Ectodermal cell (in vitro differentiated cells): ENCODE measurements around the gene NEB.

Source experiments
- H3K27ac ChIP-seq: 2 replicates; pipeline ENCODE4 v1.7.0; 2013; ENCODE audit warnings: mild to moderate bottlenecking, low read depth, low read length; ENCODE audit not compliant: insufficient read depth, poor library complexity, severe bottlenecking
- H3K27me3 ChIP-seq: 2 replicates; pipeline ENCODE4 v1.7.0; 2013; ENCODE audit warnings: mild to moderate bottlenecking, low read length; ENCODE audit not compliant: insufficient read depth, control insufficient read depth, poor library complexity, severe bottlenecking
- H3K36me3 ChIP-seq: one replicate; pipeline ENCODE4 v1.7.0; 2013; ENCODE audit warnings: low read length; ENCODE audit not compliant: control insufficient read depth, insufficient read depth
- H3K4me1 ChIP-seq: one replicate; pipeline ENCODE4 v1.7.0; 2013; ENCODE audit warnings: low read length; ENCODE audit not compliant: control insufficient read depth, insufficient read depth
- H3K4me3 ChIP-seq: 2 replicates; pipeline ENCODE4 v1.7.0; 2013; ENCODE audit warnings: low read depth, low read length, control low read depth; ENCODE audit not compliant: insufficient read depth
- H3K9me3 ChIP-seq: 2 replicates; pipeline ENCODE4 v1.7.0; 2013; ENCODE audit warnings: mild to moderate bottlenecking, low read length, moderate library complexity; ENCODE audit not compliant: control insufficient read depth
- WGBS, 2 experiments: methylation state at CpG; one replicate each; pipeline ENCODE4 v1.1.7; 2013; ENCODE audit warnings: missing lambda C conversion rate in 2 of 2; 5-methylcytosine and 5-hydroxymethylcytosine counted together

Gene NEB

GRCh38 chr2:151670846-151671597 is 63.3 kb downstream of the NEB start:
- Histone ChIP-seq H3K9me3 (no peaks in the 10 kb centered on the region), H3K4me1 (no peaks in the 10 kb centered on the region), H3K4me3 (no peak overlapping the region), H3K27ac (no peak overlapping the region), H3K36me3 (no peaks in the 10 kb centered on the region), H3K27me3 (no peaks in the 10 kb centered on the region)
- 92 to 94% methylated on average over 9 of the region's 9 CpGs for WGBS, 2 experiments

GRCh38 chr2:151670346-151670745 is 63.9 kb downstream of the NEB start:
- no peaks in the 10 kb centered on the region for H3K4me1 ChIP-seq
- H3K4me3 ChIP-seq: no peak overlapping the region
- H3K27me3 ChIP-seq: no peaks in the 10 kb centered on the region
- H3K36me3 ChIP-seq: no peaks in the 10 kb centered on the region
- H3K9me3 ChIP-seq: no peaks in the 10 kb centered on the region
- no peak overlapping the region for H3K27ac ChIP-seq
- 94% methylated on average over 7 of the region's 7 CpGs for WGBS, 2 experiments

- Histone ChIP-seq H3K4me3 (no peak overlapping the region), H3K27me3 (no peaks in the 10 kb centered on the region), H3K9me3 (no peaks in the 10 kb centered on the region), H3K36me3 (no peaks in the 10 kb centered on the region), H3K4me1 (no peaks in the 10 kb centered on the region), H3K27ac (no peak overlapping the region)
- WGBS, 2 experiments: 75 to 84% methylated on average over 6 of the region's 6 CpGs
Measured at GRCh38 chr2:151669585-151670081, 64.6 kb downstream of the NEB start.

- Histone ChIP-seq H3K36me3 (no peaks in the 10 kb centered on the region), H3K27me3 (no peaks in the 10 kb centered on the region), H3K4me1 (no peaks in the 10 kb centered on the region), H3K27ac (no peak overlapping the region), H3K9me3 (no peaks in the 10 kb centered on the region), H3K4me3 (no peak overlapping the region)
- 94 to 97% methylated on average over 5 of the region's 5 CpGs for WGBS, 2 experiments
Measured at GRCh38 chr2:151668737-151669136, 65.5 kb downstream of the NEB start.

GRCh38 chr2:151665959-151666358 is 68.3 kb downstream of the NEB start:
- Histone ChIP-seq H3K27me3 (no peaks in the 10 kb centered on the region), H3K36me3 (no peaks in the 10 kb centered on the region), H3K4me3 (no peak overlapping the region), H3K9me3 (no peaks in the 10 kb centered on the region), H3K4me1 (no peaks in the 10 kb centered on the region), H3K27ac (no peak overlapping the region)
- WGBS, 2 experiments: 89 to 94% methylated on average over 3 of the region's 3 CpGs

- Histone ChIP-seq H3K9me3 (no peaks in the 10 kb centered on the region), H3K36me3 (no peaks in the 10 kb centered on the region), H3K27me3 (no peaks in the 10 kb centered on the region), H3K27ac (no peak overlapping the region), H3K4me3 (no peak overlapping the region), H3K4me1 (no peaks in the 10 kb centered on the region)
- 92 to 100% methylated on average over 1 of the region's 1 CpG for WGBS, 2 experiments
Measured at GRCh38 chr2:151664520-151664919, 69.8 kb downstream of the NEB start.

GRCh38 chr2:151661625-151662024 is 72.7 kb downstream of the NEB start:
- Histone ChIP-seq H3K4me3 (no peak overlapping the region), H3K4me1 (no peaks in the 10 kb centered on the region), H3K36me3 (no peaks in the 10 kb centered on the region), H3K27me3 (no peaks in the 10 kb centered on the region), H3K27ac (no peak overlapping the region), H3K9me3 (no peaks in the 10 kb centered on the region)
- WGBS, 2 experiments: 78 to 94% methylated on average over 1 to 2 of the region's 2 CpGs

GRCh38 chr2:151658081-151658480 is 76.2 kb downstream of the NEB start:
- Histone ChIP-seq H3K36me3 (no peaks in the 10 kb centered on the region), H3K27ac (no peak overlapping the region), H3K9me3 (no peaks in the 10 kb centered on the region), H3K27me3 (no peaks in the 10 kb centered on the region), H3K4me1 (no peaks in the 10 kb centered on the region), H3K4me3 (no peak overlapping the region)
- 92 to 100% methylated on average over 1 of the region's 2 CpGs for WGBS, 2 experiments

GRCh38 chr2:151657667-151658076 is 76.6 kb downstream of the NEB start:
- H3K27ac ChIP-seq: no peak overlapping the region
- H3K9me3 ChIP-seq: no peaks in the 10 kb centered on the region
- no peaks in the 10 kb centered on the region for H3K36me3 ChIP-seq
- H3K27me3 ChIP-seq: no peaks in the 10 kb centered on the region
- H3K4me1 ChIP-seq: no peaks in the 10 kb centered on the region
- 93 to 94% methylated on average over 2 of the region's 2 CpGs for WGBS, 2 experiments
- no peak overlapping the region for H3K4me3 ChIP-seq

GRCh38 chr2:151655663-151656398 is 78.4 kb downstream of the NEB start:
- WGBS, 2 experiments: 96% methylated on average over 8 of the region's 8 CpGs

More at GRCh38 chr2:151655663-151656398, 78.4 kb downstream of the NEB start:
- Histone ChIP-seq H3K4me1 (no peaks in the 10 kb centered on the region), H3K27ac (no peak overlapping the region), H3K9me3 (no peaks in the 10 kb centered on the region), H3K27me3 (no peaks in the 10 kb centered on the region), H3K4me3 (no peak overlapping the region), H3K36me3 (no peaks in the 10 kb centered on the region)
